H9 (cell line): ENCODE results near the gene MAP3K19. TPM values are rescaled to one million over a fixed set of nuclear protein-coding genes. Genes with fewer than 3 reads are reported as not detected.

Experiments used
- DNase-seq: peaks from one replicate; pipeline ENCODE4 v3.0.0-alpha.2; 2017
- H2AFZ ChIP-seq: one replicate; pipeline ENCODE4 v1.6.1; 2013; ENCODE audit warnings: mild to moderate bottlenecking, low read length, control low read depth, moderate library complexity
- H2AK5ac ChIP-seq: 2 replicates; pipeline ENCODE4 v1.6.1; 2013; ENCODE audit warnings: low read length, control low read depth, mixed read lengths; ENCODE audit not compliant: insufficient read length
- H2BK120ac ChIP-seq: one replicate; pipeline ENCODE4 v1.6.1; 2013; ENCODE audit warnings: low read depth, mild to moderate bottlenecking, low read length, control low read depth, inconsistent platforms; ENCODE audit not compliant: poor library complexity, severe bottlenecking
- H2BK12ac ChIP-seq: 2 replicates; pipeline ENCODE4 v1.6.1; 2013; ENCODE audit warnings: low read length, control low read depth, mixed read lengths, low read depth; ENCODE audit not compliant: insufficient read length
- H2BK15ac ChIP-seq: 2 replicates; pipeline ENCODE4 v1.6.1; 2013; ENCODE audit warnings: low read depth, low read length, control low read depth
- H2BK20ac ChIP-seq: one replicate; pipeline ENCODE4 v1.6.1; 2013; ENCODE audit warnings: low read depth, mild to moderate bottlenecking, low read length, control low read depth, inconsistent platforms; ENCODE audit not compliant: poor library complexity, severe bottlenecking
- H2BK5ac ChIP-seq: 2 replicates; pipeline ENCODE4 v1.6.1; 2013; ENCODE audit warnings: low read length, control low read depth, mixed read lengths; ENCODE audit not compliant: insufficient read length
- H3K14ac ChIP-seq: 2 replicates; pipeline ENCODE4 v1.6.1; 2013; ENCODE audit warnings: low read length, control low read depth; ENCODE audit not compliant: insufficient read depth
- H3K18ac ChIP-seq: 2 replicates; pipeline ENCODE4 v1.6.1; 2013; ENCODE audit warnings: low read depth, mild to moderate bottlenecking, mixed read lengths, low read length, control low read depth; ENCODE audit not compliant: insufficient read length
- H3K23ac ChIP-seq: 2 replicates; pipeline ENCODE4 v1.6.1; 2013; ENCODE audit warnings: low read length, control low read depth, mixed read lengths, low read depth; ENCODE audit not compliant: insufficient read length
- H3K23me2 ChIP-seq: 2 replicates; pipeline ENCODE4 v1.6.1; 2013; ENCODE audit warnings: low read depth, mild to moderate bottlenecking, mixed read lengths, low read length, control low read depth; ENCODE audit not compliant: insufficient read length, poor library complexity, severe bottlenecking
- H3K27ac ChIP-seq: 2 replicates; pipeline ENCODE4 v1.5.1; 2013; ENCODE audit warnings: low read length, control low read depth, mixed read lengths, low read depth; ENCODE audit not compliant: insufficient read length
- H3K27me3 ChIP-seq: 2 replicates; pipeline ENCODE4 v1.6.1; 2013; ENCODE audit warnings: low read length, control low read depth, inconsistent platforms; ENCODE audit not compliant: insufficient read depth
- H3K4ac ChIP-seq: 2 replicates; pipeline ENCODE4 v1.6.1; 2013; ENCODE audit warnings: low read depth, mild to moderate bottlenecking, control low read depth, inconsistent platforms, low read length, moderate library complexity
- H3K4me1 ChIP-seq: 2 replicates; pipeline ENCODE4 v1.6.1; 2013; ENCODE audit warnings: low read length, control low read depth, inconsistent platforms; ENCODE audit not compliant: insufficient read depth
- H3K4me2 ChIP-seq: 2 replicates; pipeline ENCODE4 v1.6.1; 2013; ENCODE audit warnings: low read length, control low read depth, mixed read lengths; ENCODE audit not compliant: insufficient read length, insufficient read depth
- H3K56ac ChIP-seq: 2 replicates; pipeline ENCODE4 v1.6.1; 2013; ENCODE audit warnings: low read depth, mild to moderate bottlenecking, mixed read lengths, low read length, control low read depth; ENCODE audit not compliant: insufficient read length
- H3K79me1 ChIP-seq: 2 replicates; pipeline ENCODE4 v1.6.1; 2013; ENCODE audit warnings: low read depth, mild to moderate bottlenecking, moderate library complexity, low read length, control low read depth, inconsistent platforms; ENCODE audit not compliant: insufficient read depth, poor library complexity, severe bottlenecking
- H3K79me2 ChIP-seq: 2 replicates; pipeline ENCODE4 v1.6.1; 2013; ENCODE audit warnings: low read length, control low read depth, inconsistent platforms; ENCODE audit not compliant: insufficient read depth
- H3K9ac ChIP-seq: 2 replicates; pipeline ENCODE4 v1.6.1; 2013; ENCODE audit warnings: low read length, control low read depth, mixed read lengths; ENCODE audit not compliant: insufficient read length; ENCODE audit errors: extremely low read depth
- H3K9me3 ChIP-seq: one replicate; pipeline ENCODE4 v1.6.1; 2013; ENCODE audit warnings: low read depth, low read length, inconsistent platforms; ENCODE audit not compliant: control insufficient read depth
- H3T11ph ChIP-seq: one replicate; pipeline ENCODE4 v1.6.1; 2013; ENCODE audit warnings: mild to moderate bottlenecking, low read length, control low read depth, inconsistent platforms
- H4K20me1 ChIP-seq: one replicate; pipeline ENCODE4 v1.6.1; 2013; ENCODE audit not compliant: control insufficient read depth, insufficient read length, insufficient read depth
- H4K5ac ChIP-seq: 2 replicates; pipeline ENCODE4 v1.6.1; 2013; ENCODE audit warnings: low read depth, mild to moderate bottlenecking, mixed read lengths, low read length, control low read depth; ENCODE audit not compliant: insufficient read length
- H4K8ac ChIP-seq: replicated peaks from 2 replicates; pipeline ENCODE4 v1.6.1; 2013; ENCODE audit warnings: low read length, control low read depth, mixed read lengths, low read depth; ENCODE audit not compliant: insufficient read length
- H4K91ac ChIP-seq: 2 replicates; pipeline ENCODE4 v1.6.1; 2013; ENCODE audit warnings: low read depth, mild to moderate bottlenecking, moderate library complexity, mixed read lengths, low read length, control low read depth; ENCODE audit not compliant: insufficient read length
- H3K27ac Mint-ChIP-seq, 3 experiments: 2 replicates in 2 of 3; 3 replicates in 1 of 3; pipeline ENCODE4 v1.8.0; 2020 to 2021; ENCODE audit warnings: mixed read lengths in 3 of 3, mild to moderate bottlenecking in 1 of 3, moderate library complexity in 1 of 3
- H3K27me3 Mint-ChIP-seq: 2 replicates; pipeline ENCODE4 v1.8.0; 2021; ENCODE audit warnings: low read depth, mild to moderate bottlenecking, moderate library complexity, mixed read lengths
- H3K36me3 Mint-ChIP-seq, 3 experiments: 2 replicates in 2 of 3; 3 replicates in 1 of 3; pipeline ENCODE4 v1.8.0; 2020 to 2021; ENCODE audit warnings: low read depth in 3 of 3, mixed read lengths in 3 of 3; ENCODE audit not compliant: insufficient read depth in 1 of 3
- H3K4me1 Mint-ChIP-seq, 2 experiments: 2 replicates each; pipeline ENCODE4 v1.8.0; 2020; ENCODE audit warnings: mixed read lengths in 2 of 2
- H3K4me3 Mint-ChIP-seq, 2 experiments: 2 replicates in 1 of 2; 3 replicates in 1 of 2; pipeline ENCODE4 v1.8.0; 2020 to 2021; ENCODE audit warnings: mild to moderate bottlenecking in 2 of 2, mixed read lengths in 2 of 2, moderate library complexity in 1 of 2
- H3K9me3 Mint-ChIP-seq, 2 experiments: 2 replicates in 1 of 2; 3 replicates in 1 of 2; pipeline ENCODE4 v1.8.0; 2020; ENCODE audit warnings: mild to moderate bottlenecking in 2 of 2, mixed read lengths in 2 of 2, moderate library complexity in 1 of 2
- WGBS: extraction: QIAGEN DNeasy Blood & Tissue Kit; methylation state at CpG from one replicate; pipeline ENCODE4 v1.1.7; 2013; ENCODE audit warnings: missing lambda C conversion rate, low lambda C conversion rate, mixed read lengths; ENCODE audit not compliant: insufficient read length; ENCODE audit errors: extremely low coverage; 5-methylcytosine and 5-hydroxymethylcytosine counted together
- total RNA-seq: library from RNA; stranded (reverse); gene quantifications from 2 replicates; pipeline ENCODE4 v1.2.1, GENCODE V29; 2021
- TF ChIP-seq, protein P1 (sequence below): fragments of 200-600 bp; sonication (generic); conservative IDR thresholded peaks from 3 replicates; pipeline ENCODE4 v1.8.0; 2021; ENCODE audit warnings: antibody characterized with exemption, mild to moderate bottlenecking

The MAP3K19 gene
- total RNA-seq, 1 experiment from 2014 or later, result not detected

DNA sequence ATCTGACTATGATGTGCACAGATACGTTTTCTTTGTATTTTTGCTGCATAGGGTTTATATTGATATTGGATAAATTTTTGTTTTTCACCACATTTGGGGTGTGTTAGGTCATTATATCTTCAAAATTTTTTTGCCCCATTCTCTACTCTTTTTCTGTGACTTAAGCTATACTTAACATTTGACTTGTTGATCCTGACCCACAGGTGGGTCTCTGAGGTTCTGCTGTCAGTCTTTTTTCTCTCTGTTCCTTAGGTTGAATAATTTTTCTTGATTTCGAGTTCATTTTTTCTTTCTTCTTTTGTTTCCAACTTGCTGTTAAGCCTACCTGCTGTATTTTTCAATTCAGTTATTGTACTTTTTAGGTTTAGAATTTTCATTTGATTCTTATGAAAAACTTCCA, 16.9 kb upstream of the MAP3K19 start:
- no peak overlapping the region for H4K91ac ChIP-seq
- H3K9me3 ChIP-seq, result no peaks in the 10 kb centered on the region
- no peak overlapping the region for H3K27ac ChIP-seq
- WGBS, result no CpG with 5 or more reads among the region's 2 CpGs
- no peak overlapping the region for H3K9ac ChIP-seq
- no peak overlapping the region for H2AFZ ChIP-seq
- H3K23me2 ChIP-seq, result no peaks in the 10 kb centered on the region
- Mint-ChIP-seq H3K4me3 (no peak overlapping the region; a peak in 1 of 5 replicates), H3K36me3 (peaks cover 23 to 50% (median 43%) of the 10 kb centered on the region in 3 experiments), H3K9me3 (peaks cover 6 to 15% of the 10 kb centered on the region in 2 experiments), H3K27ac (no peak overlapping the region), H3K4me1 (no peaks in the 10 kb centered on the region), H3K27me3 (no peaks in the 10 kb centered on the region)
- no peak overlapping the region for H3K23ac ChIP-seq
- H3T11ph ChIP-seq, result no peak overlapping the region
- H3K4me2 ChIP-seq, result no peak overlapping the region
- no peak overlapping the region for H3K4ac ChIP-seq
- H4K20me1 ChIP-seq, result no peaks in the 10 kb centered on the region
- H4K8ac ChIP-seq, result no peak overlapping the region
- H2BK120ac ChIP-seq, result no peak overlapping the region
- no peak overlapping the region for H2BK12ac ChIP-seq
- no peak overlapping the region for H2BK15ac ChIP-seq
- H2BK5ac ChIP-seq, result no peak overlapping the region
- H3K56ac ChIP-seq, result no peak overlapping the region
- no peak overlapping the region for H2AK5ac ChIP-seq
- H3K27me3 ChIP-seq, result no peaks in the 10 kb centered on the region
- H3K14ac ChIP-seq, result no peak overlapping the region
- H2BK20ac ChIP-seq, result no peak overlapping the region
- peaks cover 4% of the 10 kb centered on the region; the same call in 1 of the 2 replicates for H3K79me2 ChIP-seq
- peaks cover 3% of the 10 kb centered on the region for H3K79me1 ChIP-seq
- no peak overlapping the region for H4K5ac ChIP-seq
- H3K4me1 ChIP-seq, result no peaks in the 10 kb centered on the region
- TF ChIP-seq, protein P1, sequence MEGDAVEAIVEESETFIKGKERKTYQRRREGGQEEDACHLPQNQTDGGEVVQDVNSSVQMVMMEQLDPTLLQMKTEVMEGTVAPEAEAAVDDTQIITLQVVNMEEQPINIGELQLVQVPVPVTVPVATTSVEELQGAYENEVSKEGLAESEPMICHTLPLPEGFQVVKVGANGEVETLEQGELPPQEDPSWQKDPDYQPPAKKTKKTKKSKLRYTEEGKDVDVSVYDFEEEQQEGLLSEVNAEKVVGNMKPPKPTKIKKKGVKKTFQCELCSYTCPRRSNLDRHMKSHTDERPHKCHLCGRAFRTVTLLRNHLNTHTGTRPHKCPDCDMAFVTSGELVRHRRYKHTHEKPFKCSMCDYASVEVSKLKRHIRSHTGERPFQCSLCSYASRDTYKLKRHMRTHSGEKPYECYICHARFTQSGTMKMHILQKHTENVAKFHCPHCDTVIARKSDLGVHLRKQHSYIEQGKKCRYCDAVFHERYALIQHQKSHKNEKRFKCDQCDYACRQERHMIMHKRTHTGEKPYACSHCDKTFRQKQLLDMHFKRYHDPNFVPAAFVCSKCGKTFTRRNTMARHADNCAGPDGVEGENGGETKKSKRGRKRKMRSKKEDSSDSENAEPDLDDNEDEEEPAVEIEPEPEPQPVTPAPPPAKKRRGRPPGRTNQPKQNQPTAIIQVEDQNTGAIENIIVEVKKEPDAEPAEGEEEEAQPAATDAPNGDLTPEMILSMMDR, result no peak
- no peak for DNase-seq
- no peak overlapping the region for H3K18ac ChIP-seq
